Renal pelvis (tissue), 4 donors: Measurements from ENCODE around the gene TRIM66. TPM values are rescaled to one million over a fixed set of nuclear protein-coding genes. Genes with fewer than 3 reads are reported as not detected.
A peak's percentile ranks its signal among the peaks of the same experiment; 100 is the strongest.

ENCODE experiments used
- DNase-seq: peaks from one replicate; pipeline ENCODE4 v3.0.0-alpha.2; 2013
- polyA plus RNA-seq, 3 donors: library from polyadenylated mRNA; unstranded; fragments of 120-200 nt; gene quantifications; one replicate each; pipeline ENCODE4 v1.2.1, GENCODE V29; 2013; ENCODE audit not compliant: insufficient read length in 3 of 3

Gene TRIM66
- polyA plus RNA-seq, 3 donors, result 3.9 to 14.3 (median 11.6) TPM

GRCh38 chr11:8573777-8574176 is 108.7 kb downstream of the TRIM66 start:
- no peak for DNase-seq

- no peak for DNase-seq
Measured at GRCh38 chr11:8567602-8568198, 114.8 kb downstream of the TRIM66 start.

- peak; percentile 49 for DNase-seq
Measured at GRCh38 chr11:8566613-8567210, 115.8 kb downstream of the TRIM66 start.

GRCh38 chr11:8564526-8564925 is 117.9 kb downstream of the TRIM66 start:
- DNase-seq, result no peak

Other genes with a start within 250 kb of the TRIM66 start
- gene STK33, start 88.4 kb downstream of the TRIM66 start, polyA plus RNA-seq, result 10 to 100 TPM; 25.8 to 37.0 (median 30.6) TPM
- gene RPL27A, start 127 bp upstream of the TRIM66 start, polyA plus RNA-seq, result 1,000 to 10,000 TPM; 1,901 to 2,340 (median 2,158) TPM
- 10 to 100 TPM; 18.6 to 20.6 (median 18.8) TPM for gene AKIP1, start 228.5 kb upstream of the TRIM66 start, polyA plus RNA-seq